HG03565 (cell line): ENCODE results near the gene TXNL1.
"Not testable (repeated sequence)": the region's sequence is repeated elsewhere in the genome, so short reads cannot be mapped to it uniquely, and the experiment has no call there.

Experiments used
- ATAC-seq: cut with Tn5 transposase; IDR thresholded peaks from one replicate; pipeline ENCODE4 v1.9.1; 2021; ENCODE audit warnings: mild to moderate bottlenecking, moderate library complexity; ENCODE audit not compliant: unreplicated experiment

TXNL1 gene

GRCh38 chr18:56638232-56639103 lies at the start of gene TXNL1:
Gene TXNL1 (minus strand): TSS chr18:56638592. CDS start chr18:56638440, 152 bp downstream.
- ATAC-seq = peak; percentile 96

- ATAC-seq = no peak
Observed at GRCh38 chr18:56684277-56684676, 45.9 kb upstream of the TXNL1 start.

DNA sequence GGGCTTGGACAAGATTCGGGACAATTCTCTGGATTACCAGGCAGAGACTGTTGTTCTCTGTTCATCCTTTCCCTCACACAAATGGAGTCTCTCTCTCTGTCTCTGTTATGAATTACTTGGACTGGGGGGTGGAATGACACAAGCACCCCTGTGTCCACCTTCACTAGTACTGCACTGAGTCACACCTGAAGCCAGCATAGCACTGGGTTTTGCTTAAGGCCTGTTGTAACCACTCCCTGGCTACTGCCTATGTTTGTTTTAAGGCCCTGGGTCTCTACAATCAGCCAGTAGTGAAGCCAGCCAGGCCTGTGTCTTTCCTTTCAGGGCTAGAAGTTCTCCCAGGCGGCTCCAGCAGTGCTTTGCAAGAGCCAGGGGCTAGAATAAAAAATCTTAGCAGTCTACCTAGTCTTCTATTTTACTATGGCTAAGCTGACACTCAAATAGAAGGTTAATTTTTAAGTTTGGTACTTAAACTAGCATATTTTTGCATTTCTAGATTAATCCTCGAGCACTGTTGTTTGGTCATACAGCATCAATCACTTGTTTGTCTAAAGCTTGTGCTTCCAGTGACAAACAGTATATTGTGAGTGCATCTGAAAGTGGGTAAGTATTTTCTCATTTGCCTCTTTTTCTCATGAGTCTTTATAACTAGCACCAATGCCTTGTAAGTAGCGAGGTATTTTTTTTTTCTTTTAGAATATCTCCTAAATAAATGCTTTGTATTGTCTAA lies 40.6 kb upstream of the TXNL1 start:
- ATAC-seq = no peak

DNA sequence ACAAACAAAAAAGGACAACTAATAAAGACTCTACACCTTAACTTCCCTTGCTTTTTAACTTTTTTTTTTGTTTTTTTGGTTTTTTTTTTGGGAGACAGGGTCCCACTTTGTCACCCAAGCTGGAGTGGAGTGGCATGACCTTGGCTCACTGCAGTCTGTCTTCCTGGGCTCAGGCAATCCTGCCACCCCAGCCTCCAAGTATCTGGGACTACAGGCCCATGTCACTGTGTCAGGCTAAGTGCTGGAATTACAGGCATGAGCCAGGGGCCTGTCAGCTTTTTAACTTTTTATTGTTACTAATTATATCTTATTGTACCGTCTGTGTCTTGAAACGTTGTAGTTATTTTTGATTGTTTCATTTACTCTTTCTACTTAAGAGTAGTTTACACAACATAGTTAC lies 38.2 kb upstream of the TXNL1 start:
- ATAC-seq = no peak

- ATAC-seq = no peak
Observed at GRCh38 chr18:56672981-56673380, 34.6 kb upstream of the TXNL1 start.

DNA sequence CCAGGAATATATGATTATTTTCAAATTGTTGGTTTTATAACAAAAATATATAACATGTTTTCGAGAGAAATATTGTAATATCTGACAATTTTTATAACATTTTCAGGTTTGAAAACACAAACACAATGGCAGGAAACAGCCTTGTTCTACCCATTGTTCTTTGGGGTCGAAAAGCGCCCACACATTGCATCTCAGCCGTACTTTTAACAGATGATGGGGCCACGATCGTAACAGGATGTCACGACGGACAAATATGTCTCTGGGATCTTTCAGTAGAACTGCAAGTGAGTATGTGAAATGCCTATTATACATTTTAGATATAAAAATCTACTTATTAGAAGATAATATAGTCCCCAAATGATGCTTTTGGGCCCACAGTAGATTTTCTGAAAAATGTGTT lies 34.0 kb upstream of the TXNL1 start:
- no peak for ATAC-seq

- ATAC-seq = no peak
Observed at GRCh38 chr18:56662902-56663301, 24.5 kb upstream of the TXNL1 start.

GRCh38 chr18:56662502-56662901 lies 24.1 kb upstream of the TXNL1 start:
- no peak for ATAC-seq

DNA sequence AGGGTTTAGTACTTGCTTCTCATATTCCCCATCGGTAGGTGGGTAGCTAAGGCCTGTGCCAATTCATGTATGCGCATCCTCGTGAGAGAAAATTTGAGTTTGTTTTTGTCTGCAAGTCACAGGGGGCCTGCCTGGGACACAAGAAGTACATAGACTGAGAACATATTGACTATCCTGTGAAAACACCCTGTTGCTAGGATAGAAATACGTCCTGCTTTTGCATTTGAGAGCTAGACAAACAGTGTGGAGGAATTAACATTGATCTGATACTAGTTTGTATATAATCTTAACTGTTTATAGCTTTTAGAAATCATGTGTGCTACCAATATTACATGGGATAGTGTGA lies 23.6 kb upstream of the TXNL1 start:
- no peak for ATAC-seq

DNA sequence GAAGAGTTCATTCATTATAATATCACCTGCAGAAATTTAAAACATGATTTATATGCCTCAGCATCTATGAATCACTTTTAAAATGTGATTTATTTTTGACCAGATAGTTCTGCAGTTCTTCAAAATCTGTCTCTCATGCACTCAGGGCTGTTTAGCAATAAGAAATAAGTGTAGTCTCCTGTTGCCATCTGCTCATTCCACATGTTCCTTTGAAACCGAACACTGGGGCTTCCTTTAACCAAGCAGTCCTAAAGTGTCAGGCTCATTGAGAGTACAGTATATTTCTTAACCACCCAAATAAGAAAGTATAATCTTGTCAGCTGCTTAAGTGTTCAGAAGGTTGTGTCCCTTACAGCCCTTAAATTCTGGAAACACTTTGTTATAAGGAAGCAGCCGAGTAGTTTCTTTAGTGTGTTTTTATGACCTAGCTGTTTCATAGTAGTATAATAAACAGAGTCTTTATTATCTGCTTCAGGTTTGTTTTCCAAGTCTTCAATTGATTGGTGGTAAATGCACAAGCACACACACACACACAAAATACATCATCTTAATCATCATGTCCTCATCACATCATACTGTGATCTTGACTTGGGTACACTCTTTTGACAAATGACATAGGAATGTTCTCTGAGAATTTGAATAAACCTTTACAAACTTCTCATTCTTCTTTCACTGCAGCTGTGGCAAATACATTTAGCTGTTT lies 23.1 kb upstream of the TXNL1 start:
- no peak for ATAC-seq

DNA sequence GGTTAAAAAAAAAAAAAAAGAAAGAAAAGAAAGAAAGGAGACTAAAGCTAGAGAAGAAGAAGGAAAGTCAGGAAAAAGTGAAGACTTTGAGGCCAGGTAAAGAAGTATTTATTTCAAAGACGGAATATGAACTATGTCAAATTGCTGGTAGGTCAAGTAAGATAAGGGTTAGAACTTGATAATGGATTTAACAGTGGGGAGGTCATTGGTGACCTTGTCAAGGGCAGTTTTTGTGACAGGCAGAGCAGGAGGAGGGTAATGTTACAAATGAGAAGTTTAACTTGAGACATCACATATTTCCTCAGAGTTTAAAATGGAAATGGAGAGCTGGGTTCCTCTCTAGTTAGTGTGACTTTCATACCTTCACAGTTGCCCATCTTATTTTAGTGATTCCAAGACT lies 22.3 kb upstream of the TXNL1 start:
- no peak for ATAC-seq

DNA sequence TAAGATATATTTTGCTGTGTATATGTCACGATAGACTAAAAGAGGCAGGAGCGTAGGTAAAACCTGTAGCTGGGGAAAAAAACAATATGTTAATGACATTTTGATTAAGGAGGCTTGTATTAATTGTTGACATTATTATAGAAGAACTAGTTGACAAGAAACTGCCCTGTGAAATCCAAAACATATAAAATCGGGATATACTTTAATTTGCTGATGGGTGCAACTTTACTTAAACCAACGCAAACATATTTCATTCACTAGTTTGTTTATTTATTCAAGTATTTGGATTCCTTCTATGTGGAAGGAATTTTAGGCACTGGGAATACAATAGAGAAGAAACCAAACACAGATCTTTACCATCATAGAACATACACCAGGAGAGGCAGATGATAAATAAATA lies 20.7 kb upstream of the TXNL1 start:
- no peak for ATAC-seq

- no peak for ATAC-seq
Observed at GRCh38 chr18:56658261-56658660, 19.9 kb upstream of the TXNL1 start.

GRCh38 chr18:56654280-56654679 lies 15.9 kb upstream of the TXNL1 start:
- not testable (repeated sequence) for ATAC-seq

DNA sequence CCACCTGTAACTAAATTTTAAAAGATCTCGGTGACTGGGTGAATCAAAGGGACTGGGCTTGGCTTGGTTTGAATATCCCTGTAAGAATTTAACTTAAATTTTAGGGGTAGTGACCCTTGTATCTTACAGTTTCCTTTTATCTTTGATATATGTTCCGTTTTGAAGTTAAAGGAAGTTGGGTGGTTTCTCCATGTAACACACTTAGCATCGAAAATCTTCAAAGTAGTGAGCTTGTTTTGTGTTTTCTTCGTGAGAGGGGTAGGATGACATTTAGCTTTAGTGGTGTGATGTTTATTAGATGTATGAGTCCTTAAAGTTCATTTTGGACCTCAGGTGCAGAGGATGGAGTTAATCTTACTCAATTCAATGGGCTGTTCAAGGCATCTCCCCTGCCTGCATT lies 14.4 kb upstream of the TXNL1 start:
- no peak for ATAC-seq

DNA sequence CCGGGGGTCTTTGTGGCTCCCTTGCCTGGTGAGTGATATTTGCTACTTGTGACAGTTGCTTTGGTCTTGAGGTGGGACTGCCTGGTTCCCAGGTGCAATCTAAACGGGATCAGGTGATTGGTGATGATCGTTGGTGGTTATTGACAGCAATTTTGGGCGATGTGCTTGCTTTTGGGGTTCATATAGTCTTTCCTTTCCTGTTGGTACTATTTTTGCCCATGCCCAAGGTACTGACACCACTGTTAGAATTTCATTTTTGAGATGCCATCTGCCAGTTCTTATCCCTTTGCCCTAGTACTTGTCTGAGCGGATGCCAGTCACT lies 13.3 kb upstream of the TXNL1 start:
- ATAC-seq = no peak

DNA sequence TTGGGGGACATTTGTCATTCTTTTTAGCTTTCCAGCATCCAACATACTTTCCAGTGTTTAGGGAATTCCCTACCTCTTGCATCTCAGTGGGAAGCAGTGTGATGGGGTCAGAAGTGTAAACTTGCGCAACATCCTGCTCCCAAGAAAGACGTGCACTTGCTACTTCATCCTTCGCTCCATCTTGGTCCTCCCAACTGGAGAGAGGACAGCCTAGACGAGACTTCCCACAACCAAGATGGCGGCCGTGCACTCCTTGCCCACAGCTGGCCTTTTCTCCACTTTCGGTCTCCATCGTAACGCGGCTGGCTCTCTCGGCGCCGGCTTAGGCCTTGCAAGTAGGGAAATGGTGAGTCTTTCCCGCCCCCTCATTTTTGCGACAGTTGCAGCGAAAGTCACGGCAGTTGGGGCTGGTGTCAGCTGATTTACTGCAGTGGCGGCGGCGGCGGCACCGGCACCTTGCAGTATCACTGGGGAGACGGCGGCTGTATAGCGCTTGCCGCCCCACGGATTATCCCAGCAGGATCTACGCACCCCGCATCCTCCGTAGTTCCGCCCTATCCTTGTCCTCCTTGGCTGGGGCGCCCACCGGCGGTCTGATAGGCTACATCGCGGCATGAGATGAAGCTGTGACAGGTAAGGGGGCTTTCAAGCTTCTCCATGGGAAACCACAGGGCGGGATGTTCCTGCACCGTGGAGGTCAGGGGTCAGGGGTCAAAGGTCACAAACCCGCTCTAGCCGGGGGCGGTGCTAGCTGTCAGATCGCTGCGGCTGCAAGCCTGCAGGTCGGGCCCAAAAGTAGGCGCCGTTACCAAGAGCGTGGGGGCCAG lies 12.8 kb upstream of the TXNL1 start, which contains the start of gene WDR7:
WDR7 (plus strand) TSS at position 416 of the 827 bp plus-strand sequence. CDS start 21,157 bp downstream, outside the sequence.
- peak; percentile 93 for ATAC-seq

DNA sequence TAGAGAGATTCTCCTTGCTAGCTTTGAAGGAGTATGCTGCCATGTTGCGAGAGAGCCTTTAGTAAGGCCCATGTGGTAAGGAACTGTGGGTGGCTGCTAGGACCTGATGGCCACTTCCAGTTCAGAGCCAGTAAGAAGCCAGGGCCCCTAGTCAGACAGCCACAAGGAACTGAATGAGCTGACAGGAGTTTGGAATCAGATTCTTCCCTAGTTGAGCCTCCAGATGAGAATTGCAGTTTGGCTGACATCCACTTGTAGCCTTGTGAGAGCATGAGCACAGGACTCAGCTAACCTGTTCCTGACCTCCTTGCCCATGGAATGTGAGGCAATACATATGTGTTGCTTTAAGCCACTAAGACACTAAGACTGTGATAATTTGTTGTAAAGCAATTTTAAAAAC lies 11.6 kb upstream of the TXNL1 start:
- ATAC-seq = no peak

- ATAC-seq = no peak
Observed at GRCh38 chr18:56647951-56648893, 9.8 kb upstream of the TXNL1 start.

DNA sequence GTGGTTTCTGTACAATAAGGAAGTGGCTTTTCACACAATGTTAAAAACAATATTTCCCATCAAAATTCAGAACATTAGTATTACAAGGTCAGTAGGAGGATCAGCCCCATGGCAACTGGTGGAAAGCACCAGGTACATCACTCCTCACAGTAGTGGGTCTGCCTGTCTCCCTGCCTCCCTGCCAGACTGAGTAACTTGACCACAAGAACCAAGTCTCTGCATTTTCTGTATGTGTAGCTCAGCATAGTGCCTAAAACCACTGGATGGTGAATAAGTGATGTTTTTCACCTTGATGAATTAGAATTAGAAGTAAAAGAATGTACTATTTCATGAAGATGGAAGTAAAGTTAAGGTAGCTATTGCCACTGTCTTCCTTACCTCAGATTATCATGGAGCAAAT lies 8.7 kb upstream of the TXNL1 start:
- ATAC-seq = no peak
